Tibial artery (tissue), 4 donors: ENCODE data around the gene ANKRD11.

Experiments used
- DNase-seq, 2 donors: peaks; one replicate each; pipeline ENCODE4 v3.0.0-alpha.2; 2019
- H3K27ac ChIP-seq, 2 donors: fragments of 200-600 bp; sonication (generic) in 1 of 2; 1 replicate in 1 of 2; 2 replicates in 1 of 2; pipeline ENCODE4 v1.5.1; 2018 to 2019; ENCODE audit warnings: mild to moderate bottlenecking in 1 of 2
- H3K27me3 ChIP-seq, 2 donors: fragments of 200-600 bp; sonication (generic) in 1 of 2; one replicate each; pipeline versions ENCODE4 v1.5.1 to v1.6.0; 2016 to 2019
- H3K36me3 ChIP-seq, 3 donors: fragments of 200-600 bp; sonication (generic) in 2 of 3; one replicate each; pipeline ENCODE4 v1.5.1; 2016 to 2019; ENCODE audit warnings: mild to moderate bottlenecking in 2 of 3
- H3K4me1 ChIP-seq, 4 donors: fragments of 200-600 bp; sonication (generic) in 2 of 4; 1 replicate in 3 of 4; 2 replicates in 1 of 4; pipeline ENCODE4 v1.5.1; 2016 to 2019
- H3K4me3 ChIP-seq, 2 donors: fragments of 200-600 bp; sonication (generic) in 1 of 2; 1 replicate in 1 of 2; 2 replicates in 1 of 2; pipeline ENCODE4 v1.5.1; 2018 to 2019; ENCODE audit warnings: mild to moderate bottlenecking in 2 of 2
- H3K9me3 ChIP-seq, 3 donors: fragments of 200-600 bp; sonication (generic) in 1 of 3; one replicate each; pipeline ENCODE4 v1.5.1; 2016 to 2019
- intact Hi-C: fragments of 100-400 bp; cut with DNase I; formaldehyde crosslinking; loops from one replicate; pipeline ENCODE4 v1.15.0; 2023; ENCODE audit warnings: low total_unique reads
- TF ChIP-seq, protein P1 (sequence below), 2 experiments: fragments of 200-600 bp in 1 of 2; fragments of 450-650 bp in 1 of 2; IDR thresholded peaks; one replicate each; pipeline ENCODE4 v1.5.1; 2017 to 2019; ENCODE audit warnings: antibody characterized with exemption in 2 of 2, mild to moderate bottlenecking in 1 of 2, moderate library complexity in 1 of 2

ANKRD11 gene

DNA sequence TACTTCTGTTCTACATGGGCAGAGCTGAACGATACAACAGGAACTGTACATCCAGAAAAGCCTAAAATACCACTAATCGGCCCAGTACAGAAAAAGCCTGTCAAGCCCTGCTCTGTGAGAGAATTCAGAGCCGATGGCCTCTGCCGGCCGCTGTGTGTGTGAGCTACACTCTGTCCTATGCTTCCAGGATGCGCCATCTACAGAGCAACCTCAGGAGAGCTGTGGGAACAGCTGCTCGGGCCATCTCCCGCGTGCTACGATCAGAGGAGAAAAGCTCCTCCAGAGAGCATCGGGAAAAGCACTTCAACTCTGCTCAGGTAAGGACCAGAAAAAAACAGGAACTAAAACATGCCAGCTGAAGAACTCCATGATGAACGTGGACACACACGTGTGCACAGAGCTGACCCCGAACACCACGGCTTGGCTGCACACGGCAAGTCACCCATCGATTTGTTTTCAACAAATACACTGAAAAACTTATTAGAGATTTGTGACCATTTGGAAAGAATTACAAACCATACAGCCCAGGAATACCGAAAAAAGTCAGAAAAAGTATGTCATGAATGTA is 115.9 kb downstream of the ANKRD11 start:
- DNase-seq: no peak
- Histone ChIP-seq H3K27me3 (no peaks in the 10 kb centered on the region), H3K4me1 (peaks cover 0 to 53% (median 33%) of the 10 kb centered on the region in 4 donors), H3K36me3 (peaks cover 0 to 8% (median 0%) of the 10 kb centered on the region in 3 donors), H3K4me3 (no peak overlapping the region), H3K9me3 (peaks cover 0 to 5% (median 5%) of the 10 kb centered on the region in 3 donors), H3K27ac (peak overlapping the region in 1 of 2 donors; percentile 10)
- intact Hi-C loops: no loop called here
- TF ChIP-seq, protein P1, sequence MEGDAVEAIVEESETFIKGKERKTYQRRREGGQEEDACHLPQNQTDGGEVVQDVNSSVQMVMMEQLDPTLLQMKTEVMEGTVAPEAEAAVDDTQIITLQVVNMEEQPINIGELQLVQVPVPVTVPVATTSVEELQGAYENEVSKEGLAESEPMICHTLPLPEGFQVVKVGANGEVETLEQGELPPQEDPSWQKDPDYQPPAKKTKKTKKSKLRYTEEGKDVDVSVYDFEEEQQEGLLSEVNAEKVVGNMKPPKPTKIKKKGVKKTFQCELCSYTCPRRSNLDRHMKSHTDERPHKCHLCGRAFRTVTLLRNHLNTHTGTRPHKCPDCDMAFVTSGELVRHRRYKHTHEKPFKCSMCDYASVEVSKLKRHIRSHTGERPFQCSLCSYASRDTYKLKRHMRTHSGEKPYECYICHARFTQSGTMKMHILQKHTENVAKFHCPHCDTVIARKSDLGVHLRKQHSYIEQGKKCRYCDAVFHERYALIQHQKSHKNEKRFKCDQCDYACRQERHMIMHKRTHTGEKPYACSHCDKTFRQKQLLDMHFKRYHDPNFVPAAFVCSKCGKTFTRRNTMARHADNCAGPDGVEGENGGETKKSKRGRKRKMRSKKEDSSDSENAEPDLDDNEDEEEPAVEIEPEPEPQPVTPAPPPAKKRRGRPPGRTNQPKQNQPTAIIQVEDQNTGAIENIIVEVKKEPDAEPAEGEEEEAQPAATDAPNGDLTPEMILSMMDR (IDR thresholded peaks at IDR 0.05): no peak

- intact Hi-C loops: no loop called here
- Histone ChIP-seq H3K27me3 (no peaks in the 10 kb centered on the region), H3K4me3 (no peak overlapping the region), H3K4me1 (peaks cover 0 to 53% (median 31%) of the 10 kb centered on the region in 4 donors), H3K27ac (peak overlapping the region; percentile 59 to 61), H3K36me3 (peaks cover 0 to 8% (median 0%) of the 10 kb centered on the region in 3 donors), H3K9me3 (peaks cover 0 to 5% (median 5%) of the 10 kb centered on the region in 3 donors)
- DNase-seq: peak; percentile 48 to 89
- TF ChIP-seq, protein P1 (IDR thresholded peaks at IDR 0.05): no peak
Measured at GRCh38 chr16:89373355-89374110, 116.8 kb downstream of the ANKRD11 start.

DNA sequence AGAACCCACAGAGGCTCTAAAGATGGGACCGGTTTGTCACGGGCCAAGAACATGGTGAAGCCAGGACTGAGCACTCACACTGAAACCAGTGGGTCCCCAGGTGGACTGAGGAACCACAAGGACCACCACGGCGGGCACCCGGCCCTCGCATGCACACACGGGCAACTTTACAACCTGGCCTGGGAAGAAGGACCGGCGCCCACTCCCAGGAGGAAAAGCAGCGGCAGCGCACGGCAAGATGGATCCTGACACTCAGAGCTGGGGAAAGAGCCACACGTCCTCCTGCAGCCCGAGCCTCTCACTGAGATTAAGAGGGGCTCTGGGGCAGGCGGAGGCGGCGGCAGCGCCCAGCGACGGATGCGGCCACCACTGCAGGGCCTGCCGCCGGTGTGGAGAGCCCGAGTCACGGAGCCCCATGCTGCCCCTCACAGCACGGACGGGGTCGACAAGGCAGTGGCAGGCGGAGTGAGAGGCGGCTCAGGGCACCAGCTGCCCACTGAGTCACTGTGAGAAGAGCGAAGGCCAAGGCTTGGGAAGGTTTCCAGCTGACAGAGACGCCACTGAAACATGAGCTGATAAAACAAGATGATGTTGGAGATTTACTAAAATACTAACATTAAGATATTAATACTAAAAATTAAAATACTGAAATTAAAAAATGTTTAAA is 118.3 kb downstream of the ANKRD11 start:
- Histone ChIP-seq H3K27me3 (no peaks in the 10 kb centered on the region), H3K27ac (peak overlapping the region in 1 of 2 donors; percentile 61), H3K36me3 (peaks cover 0 to 8% (median 0%) of the 10 kb centered on the region in 3 donors), H3K4me3 (no peak overlapping the region), H3K4me1 (peaks cover 0 to 65% (median 39%) of the 10 kb centered on the region in 4 donors), H3K9me3 (peaks cover 0 to 5% (median 5%) of the 10 kb centered on the region in 3 donors)
- no peak for DNase-seq
- intact Hi-C loops: no loop called here
- TF ChIP-seq, protein P1 (IDR thresholded peaks at IDR 0.05): no peak

DNA sequence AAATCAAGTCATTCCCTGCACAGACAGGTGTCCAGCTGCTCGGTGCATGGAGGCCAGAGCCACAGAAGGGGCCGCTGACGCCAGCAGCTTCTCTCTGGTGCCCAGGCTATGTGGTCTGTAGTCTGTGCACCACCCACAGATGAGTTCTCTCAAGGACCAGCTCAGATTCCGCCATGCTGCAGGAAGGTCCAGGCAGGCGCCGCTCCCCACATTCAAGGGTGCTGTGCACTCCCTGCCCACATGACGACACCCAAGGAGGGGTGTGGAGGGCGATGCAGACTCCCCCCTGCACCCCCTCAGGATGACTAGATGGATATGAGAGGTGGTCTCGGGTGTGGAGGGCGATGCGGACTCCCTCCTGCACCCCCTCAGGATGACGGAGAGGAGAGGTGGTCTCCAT is 119.0 kb downstream of the ANKRD11 start:
- H3K9me3 ChIP-seq: peaks cover 0 to 5% (median 5%) of the 10 kb centered on the region in 3 donors
- H3K4me3 ChIP-seq: no peak overlapping the region
- no peak for DNase-seq
- intact Hi-C loops: no loop called here
- H3K27ac ChIP-seq: no peak overlapping the region
- peaks cover 0 to 72% (median 42%) of the 10 kb centered on the region in 4 donors for H3K4me1 ChIP-seq
- no peaks in the 10 kb centered on the region for H3K27me3 ChIP-seq
- peaks cover 0 to 8% (median 0%) of the 10 kb centered on the region in 3 donors for H3K36me3 ChIP-seq
- TF ChIP-seq, protein P1 (IDR thresholded peaks at IDR 0.05): no peak

DNA sequence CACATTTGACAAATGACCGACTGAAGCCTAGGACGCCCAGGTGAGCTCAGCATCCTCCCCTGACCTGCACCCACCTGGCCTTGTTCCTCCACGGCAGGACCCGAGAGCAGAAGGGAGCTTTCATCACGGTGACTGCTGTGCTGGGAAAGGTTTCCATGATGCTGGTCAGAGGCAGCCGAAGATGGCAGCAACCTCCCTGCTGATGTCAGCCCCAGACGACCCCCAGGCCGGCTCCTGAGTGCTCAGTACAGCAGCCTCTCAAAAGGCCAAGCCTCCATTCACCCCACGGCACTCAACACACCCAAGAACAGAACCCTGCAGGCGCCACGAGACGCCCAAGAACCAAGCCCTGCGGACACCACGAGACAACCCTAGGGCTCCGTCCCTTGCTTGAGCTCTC is 119.8 kb downstream of the ANKRD11 start:
- peaks cover 0 to 76% (median 42%) of the 10 kb centered on the region in 4 donors for H3K4me1 ChIP-seq
- H3K9me3 ChIP-seq: no peaks in the 10 kb centered on the region
- H3K36me3 ChIP-seq: peaks cover 0 to 8% (median 0%) of the 10 kb centered on the region in 3 donors
- H3K27me3 ChIP-seq: no peaks in the 10 kb centered on the region
- H3K27ac ChIP-seq: no peak overlapping the region
- H3K4me3 ChIP-seq: no peak overlapping the region
- intact Hi-C loops: no loop called here
- TF ChIP-seq, protein P1 (IDR thresholded peaks at IDR 0.05): no peak
- no peak for DNase-seq
